Measurements from ENCODE around the gene PLA2G2A. TPM values are rescaled to one million over a fixed set of nuclear protein-coding genes. Genes with fewer than 3 reads are reported as not detected.
"Not testable (repeated sequence)": the region's sequence is repeated elsewhere in the genome, so short reads cannot be mapped to it uniquely, and the experiment has no call there.

The PLA2G2A gene
- total RNA-seq, 2 experiments from 2014 or later: not detected

GRCh38 chr1:19936061-19936750 is 43.2 kb downstream of the PLA2G2A start:
- no peak overlapping the region for H3K4me3 Mint-ChIP-seq
- H3K27ac Mint-ChIP-seq: no peak overlapping the region
- H3K36me3 Mint-ChIP-seq (ENCODE audit: low read depth): peaks cover 6% of the 10 kb centered on the region
- POLR2A ChIA-PET: interaction anchor here (1.4 kb wide), 1 partner anchor 15 kb away, joined by 4 read pairs; no protein-coding TSS in a partner anchor
- no peaks in the 10 kb centered on the region for H3K27me3 Mint-ChIP-seq
- H3K4me1 Mint-ChIP-seq: no peaks in the 10 kb centered on the region
- peaks cover 17% of the 10 kb centered on the region for H3K9me3 Mint-ChIP-seq
- CTCF ChIA-PET: no interaction called here
- DNase-seq: no peak

DNA sequence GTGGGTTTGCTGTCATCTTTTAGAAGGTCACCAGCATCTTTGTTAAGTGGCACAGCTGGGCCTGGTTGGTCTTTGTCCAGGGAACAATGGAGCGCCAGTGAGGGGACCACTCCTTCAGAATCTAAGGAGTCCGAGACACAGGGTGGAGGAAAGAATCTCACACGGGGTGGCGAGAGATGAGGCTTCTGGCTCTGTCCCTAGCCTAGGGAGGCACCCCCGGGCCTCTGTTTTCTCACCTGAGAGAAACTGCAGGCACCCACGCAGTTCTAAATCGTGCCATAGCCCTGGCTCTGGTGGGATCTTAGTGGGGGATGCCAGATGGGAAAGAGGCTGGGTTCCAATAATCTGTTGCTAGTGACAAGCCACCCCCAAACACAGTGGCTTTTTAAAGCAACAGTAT is 45.1 kb downstream of the PLA2G2A start:
- no peak overlapping the region for H3K27ac Mint-ChIP-seq
- H3K4me1 Mint-ChIP-seq: no peaks in the 10 kb centered on the region
- H3K9me3 Mint-ChIP-seq: peaks cover 28% of the 10 kb centered on the region
- H3K4me3 Mint-ChIP-seq: no peak overlapping the region
- CTCF ChIA-PET: no interaction called here
- peaks cover 6% of the 10 kb centered on the region for H3K36me3 Mint-ChIP-seq (ENCODE audit: low read depth)
- POLR2A ChIA-PET: no interaction called here
- no peaks in the 10 kb centered on the region for H3K27me3 Mint-ChIP-seq
- DNase-seq: no peak

GRCh38 chr1:19932866-19933265 is 46.6 kb downstream of the PLA2G2A start:
- DNase-seq: no peak
- Mint-ChIP-seq H3K27me3 (no peaks in the 10 kb centered on the region), H3K4me3 (no peak overlapping the region), H3K4me1 (no peaks in the 10 kb centered on the region), H3K36me3 (ENCODE audit: low read depth) (peaks cover 6% of the 10 kb centered on the region), H3K27ac (no peak overlapping the region), H3K9me3 (peaks cover 29% of the 10 kb centered on the region)
- CTCF ChIA-PET: no interaction called here
- POLR2A ChIA-PET: no interaction called here

GRCh38 chr1:19927130-19927421 is 52.3 kb downstream of the PLA2G2A start:
- DNase-seq; H3K4me1 Mint-ChIP-seq; CTCF ChIA-PET; H3K36me3 Mint-ChIP-seq (ENCODE audit: low read depth); H3K27me3 Mint-ChIP-seq; H3K27ac Mint-ChIP-seq; POLR2A ChIA-PET; H3K4me3 Mint-ChIP-seq: not testable (repeated sequence)
- peaks cover 18% of the 10 kb centered on the region for H3K9me3 Mint-ChIP-seq

GRCh38 chr1:19926296-19927129 is 52.9 kb downstream of the PLA2G2A start:
- no peak for DNase-seq

More at GRCh38 chr1:19926296-19927129, 52.9 kb downstream of the PLA2G2A start:
- Mint-ChIP-seq H3K27me3 (no peaks in the 10 kb centered on the region), H3K9me3 (peaks cover 12% of the 10 kb centered on the region), H3K4me3 (no peak overlapping the region), H3K4me1 (no peaks in the 10 kb centered on the region), H3K27ac (no peak overlapping the region), H3K36me3 (ENCODE audit: low read depth) (no peaks in the 10 kb centered on the region)
- ChIA-PET CTCF (no interaction called here), POLR2A (no interaction called here)

Other genes starting within 250 kb of the PLA2G2A start
- gene TMCO4, start 179.7 kb downstream of the PLA2G2A start, total RNA-seq: 10 to 100 TPM; 16.3 to 16.9 TPM
- not detected for gene RNF186, start 164.3 kb downstream of the PLA2G2A start, total RNA-seq
- gene OTUD3, start 97.2 kb downstream of the PLA2G2A start, total RNA-seq: 1 to 10 TPM; 6.7 to 7.6 TPM
- gene PLA2G2E, start 56.0 kb downstream of the PLA2G2A start, total RNA-seq: not detected
- not detected for gene PLA2G5, start 90.6 kb upstream of the PLA2G2A start, total RNA-seq
- gene PLA2G2D, start 139.9 kb upstream of the PLA2G2A start, total RNA-seq: not detected
- not detected for gene PLA2G2F, start 159.7 kb upstream of the PLA2G2A start, total RNA-seq
- 1 to 10 TPM; 1.5 to 1.7 TPM for gene UBXN10, start 206.5 kb upstream of the PLA2G2A start, total RNA-seq
- gene PLA2G2C, start 206.9 kb upstream of the PLA2G2A start, total RNA-seq: under 1 TPM; 0.18 to 0.40 TPM